ENCODE measurements around the gene PGF. TPM values are rescaled to one million over a fixed set of nuclear protein-coding genes. Genes with fewer than 3 reads are reported as not detected.
"Not testable (repeated sequence)": the region's sequence is repeated elsewhere in the genome, so short reads cannot be mapped to it uniquely, and the experiment has no call there.

The PGF gene
- total RNA-seq, 2 experiments from 2014 or later: 0.10 TPM; not detected in 1

DNA sequence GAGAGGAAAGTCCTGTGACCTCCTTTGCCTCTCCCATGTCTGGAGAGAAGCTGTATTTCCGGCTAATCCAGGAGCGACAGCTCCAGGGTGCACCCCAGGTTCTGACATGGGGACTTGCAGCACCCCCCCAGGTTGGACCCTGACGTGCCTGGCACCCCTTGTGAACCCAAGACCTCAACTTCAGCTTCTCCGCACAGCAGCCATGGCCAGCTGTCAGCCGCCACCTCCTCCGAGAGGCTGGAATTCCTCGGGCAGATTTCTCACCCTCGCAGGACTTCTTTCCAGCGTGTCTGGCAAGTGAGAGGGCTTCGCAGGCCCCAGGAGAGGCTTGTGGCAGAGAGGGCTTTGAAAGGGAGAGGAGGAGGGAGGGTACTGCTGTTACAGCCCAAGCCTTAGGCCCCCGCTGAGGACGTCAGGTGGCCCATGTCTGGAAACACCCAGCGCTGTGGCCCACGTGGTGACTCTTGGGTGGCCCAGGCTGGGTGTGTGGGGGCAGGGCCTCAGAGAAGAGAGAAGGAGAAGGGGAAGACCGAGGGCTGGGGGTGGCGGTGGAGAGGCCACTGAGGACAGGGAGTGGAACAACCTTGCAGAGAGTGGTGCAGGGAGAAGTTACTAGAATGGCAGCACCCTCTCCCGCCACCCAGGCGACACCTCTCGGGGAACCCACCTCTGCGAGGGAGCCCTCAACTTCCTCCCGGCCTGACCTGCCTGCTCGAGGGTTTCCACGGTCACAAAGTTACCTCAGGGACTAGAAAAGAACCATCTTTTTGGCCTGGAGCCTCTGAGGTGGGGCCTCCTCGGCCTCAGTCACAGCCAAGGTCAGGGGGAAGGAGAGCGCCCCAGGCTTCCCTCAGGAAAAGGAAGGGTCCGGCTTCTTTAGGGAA lies 20.7 kb downstream of the PGF start:
- POLR2A ChIA-PET: interaction anchor here (0.6 kb wide), 1 partner anchor 12 kb away, joined by 3 read pairs; the partner anchor contains the start of gene RPS6KL1
- Mint-ChIP-seq H3K4me3 (no peak overlapping the region), H3K9me3 (peaks cover 8% of the 10 kb centered on the region), H3K27ac (no peak overlapping the region), H3K36me3 (no peaks in the 10 kb centered on the region), H3K4me1 (ENCODE audit: low read depth) (peaks cover 21% of the 10 kb centered on the region), H3K27me3 (peaks cover 3% of the 10 kb centered on the region)
- intact Hi-C loops (cut with micrococcal nuclease): no loop called here
- no peak for DNase-seq
- CTCF ChIA-PET: interaction anchor here (0.6 to 5.1 kb wide), 7 partner anchors 11 to 154 kb away, joined by 3 to 30 read pairs (median 3); no protein-coding TSS in a partner anchor

DNA sequence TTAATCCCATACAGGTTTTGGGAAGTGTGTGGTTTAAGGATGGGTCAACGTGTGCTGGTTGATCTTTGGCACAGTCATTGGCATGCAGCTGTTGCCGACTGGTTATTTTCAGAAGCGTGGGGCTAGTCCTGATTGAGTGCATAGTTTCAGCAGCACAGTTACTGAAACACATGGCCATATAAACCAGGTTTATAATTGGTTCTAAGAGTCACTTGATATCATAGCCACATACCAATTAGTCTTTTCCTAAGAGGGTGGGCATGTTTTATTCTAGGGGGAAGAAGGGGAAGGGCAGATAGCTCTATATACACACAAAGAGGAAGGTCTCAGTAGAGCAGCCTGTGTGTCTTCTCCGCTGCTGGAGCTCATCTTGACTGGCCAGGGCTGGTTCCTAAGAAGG lies 21.4 kb downstream of the PGF start:
- Mint-ChIP-seq H3K4me1 (ENCODE audit: low read depth) (peaks cover 21% of the 10 kb centered on the region), H3K27me3 (peaks cover 3% of the 10 kb centered on the region), H3K36me3 (no peaks in the 10 kb centered on the region), H3K4me3 (no peak overlapping the region), H3K9me3 (peaks cover 8% of the 10 kb centered on the region), H3K27ac (no peak overlapping the region)
- POLR2A ChIA-PET: no interaction called here
- intact Hi-C loops (cut with micrococcal nuclease): no loop called here
- CTCF ChIA-PET: interaction anchor here (0.5 to 5.1 kb wide), 6 partner anchors 12 to 375 kb away, joined by 3 to 30 read pairs (median 3); no protein-coding TSS in a partner anchor
- DNase-seq: no peak

- H3K27ac Mint-ChIP-seq; DNase-seq; intact Hi-C loops (cut with micrococcal nuclease); H3K9me3 Mint-ChIP-seq; H3K4me3 Mint-ChIP-seq; H3K36me3 Mint-ChIP-seq; H3K27me3 Mint-ChIP-seq; POLR2A ChIA-PET: not testable (repeated sequence)
- peaks cover 18% of the 10 kb centered on the region for H3K4me1 Mint-ChIP-seq (ENCODE audit: low read depth)
- CTCF ChIA-PET: interaction anchor here (1.0 kb wide), 1 partner anchor 155 kb away, joined by 5 read pairs; no protein-coding TSS in a partner anchor
These were observed 22.5 kb downstream of the PGF start for GRCh38 chr14:74932936-74933335.

- Mint-ChIP-seq H3K36me3 (no peaks in the 10 kb centered on the region), H3K27ac (no peak overlapping the region), H3K4me3 (peak overlapping the region; percentile 4), H3K27me3 (peaks cover 3% of the 10 kb centered on the region), H3K4me1 (ENCODE audit: low read depth) (peaks cover 14% of the 10 kb centered on the region), H3K9me3 (no peaks in the 10 kb centered on the region)
- no peak for DNase-seq
- intact Hi-C loops (cut with micrococcal nuclease): no loop called here
- ChIA-PET POLR2A (no interaction called here), CTCF (interaction anchor here (0.8 to 3.5 kb wide), 3 partner anchors 14 to 156 kb away, joined by 3 to 21 read pairs (median 5); no protein-coding TSS in a partner anchor)
These were observed 22.9 kb downstream of the PGF start for GRCh38 chr14:74932401-74932901.

GRCh38 chr14:74931744-74932143 lies 23.7 kb downstream of the PGF start:
- H3K27ac Mint-ChIP-seq; H3K9me3 Mint-ChIP-seq; H3K27me3 Mint-ChIP-seq; DNase-seq; POLR2A ChIA-PET; intact Hi-C loops (cut with micrococcal nuclease); H3K36me3 Mint-ChIP-seq; H3K4me1 Mint-ChIP-seq (ENCODE audit: low read depth); H3K4me3 Mint-ChIP-seq: not testable (repeated sequence)
- CTCF ChIA-PET: interaction anchor here (0.8 to 3.5 kb wide), 5 partner anchors 9 to 156 kb away, joined by 3 to 21 read pairs (median 4); partner anchors contain the start of gene RPS6KL1

GRCh38 chr14:74929242-74929641 lies 26.2 kb downstream of the PGF start:
- POLR2A ChIA-PET: no interaction called here
- intact Hi-C loops (cut with micrococcal nuclease): no loop called here
- Mint-ChIP-seq H3K27ac (no peak overlapping the region), H3K36me3 (no peaks in the 10 kb centered on the region), H3K27me3 (peaks cover 7% of the 10 kb centered on the region), H3K4me3 (no peak overlapping the region), H3K9me3 (no peaks in the 10 kb centered on the region), H3K4me1 (ENCODE audit: low read depth) (peaks cover 7% of the 10 kb centered on the region)
- CTCF ChIA-PET: interaction anchor here (1.1 to 3.5 kb wide), 2 partner anchors 17 to 68 kb away, joined by 3 to 21 read pairs; no protein-coding TSS in a partner anchor
- DNase-seq: no peak

- Mint-ChIP-seq H3K9me3 (no peaks in the 10 kb centered on the region), H3K36me3 (no peaks in the 10 kb centered on the region), H3K27me3 (peaks cover 7% of the 10 kb centered on the region), H3K27ac (no peak overlapping the region), H3K4me3 (no peak overlapping the region), H3K4me1 (ENCODE audit: low read depth) (peaks cover 7% of the 10 kb centered on the region)
- ChIA-PET POLR2A (no interaction called here), CTCF (interaction anchor here (1.0 kb wide), 1 partner anchor 161 kb away, joined by 3 read pairs; no protein-coding TSS in a partner anchor)
- no peak for DNase-seq
- intact Hi-C loops (cut with micrococcal nuclease): no loop called here
These were observed 28.2 kb downstream of the PGF start for GRCh38 chr14:74927225-74927624.

DNA sequence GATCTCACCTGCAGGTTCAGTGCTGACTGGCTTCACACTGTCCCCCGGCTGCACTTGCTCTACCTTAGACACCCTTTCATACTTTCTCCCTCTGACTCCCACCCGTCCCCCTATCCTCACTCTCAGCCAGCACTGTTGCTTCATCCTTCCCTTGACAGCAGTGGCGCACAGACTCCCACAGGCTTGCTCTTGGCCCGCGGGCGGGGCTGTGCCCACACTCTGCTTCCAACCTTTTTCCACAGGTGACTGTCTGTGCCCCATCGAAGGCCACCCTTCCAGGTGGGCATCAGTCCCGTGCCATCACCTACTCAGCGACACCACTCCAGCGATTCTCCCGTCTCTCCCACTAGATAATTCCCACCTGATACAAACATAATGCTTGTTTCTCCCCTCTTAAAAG lies 31.3 kb downstream of the PGF start:
- CTCF ChIA-PET: interaction anchor here (1.4 to 3.4 kb wide), 5 partner anchors 18 to 164 kb away, joined by 5 to 18 read pairs (median 15); no protein-coding TSS in a partner anchor
- Mint-ChIP-seq H3K27ac (no peak overlapping the region), H3K4me3 (no peak overlapping the region), H3K9me3 (no peaks in the 10 kb centered on the region), H3K4me1 (ENCODE audit: low read depth) (peaks cover 8% of the 10 kb centered on the region), H3K36me3 (no peaks in the 10 kb centered on the region), H3K27me3 (peaks cover 7% of the 10 kb centered on the region)
- intact Hi-C loops (cut with micrococcal nuclease): no loop called here
- POLR2A ChIA-PET: interaction anchor here (0.6 to 1.3 kb wide), 3 partner anchors 16 to 139 kb away, joined by 3 to 5 read pairs (median 3); partner anchors contain the start of gene ACYP1
- DNase-seq: no peak

DNA sequence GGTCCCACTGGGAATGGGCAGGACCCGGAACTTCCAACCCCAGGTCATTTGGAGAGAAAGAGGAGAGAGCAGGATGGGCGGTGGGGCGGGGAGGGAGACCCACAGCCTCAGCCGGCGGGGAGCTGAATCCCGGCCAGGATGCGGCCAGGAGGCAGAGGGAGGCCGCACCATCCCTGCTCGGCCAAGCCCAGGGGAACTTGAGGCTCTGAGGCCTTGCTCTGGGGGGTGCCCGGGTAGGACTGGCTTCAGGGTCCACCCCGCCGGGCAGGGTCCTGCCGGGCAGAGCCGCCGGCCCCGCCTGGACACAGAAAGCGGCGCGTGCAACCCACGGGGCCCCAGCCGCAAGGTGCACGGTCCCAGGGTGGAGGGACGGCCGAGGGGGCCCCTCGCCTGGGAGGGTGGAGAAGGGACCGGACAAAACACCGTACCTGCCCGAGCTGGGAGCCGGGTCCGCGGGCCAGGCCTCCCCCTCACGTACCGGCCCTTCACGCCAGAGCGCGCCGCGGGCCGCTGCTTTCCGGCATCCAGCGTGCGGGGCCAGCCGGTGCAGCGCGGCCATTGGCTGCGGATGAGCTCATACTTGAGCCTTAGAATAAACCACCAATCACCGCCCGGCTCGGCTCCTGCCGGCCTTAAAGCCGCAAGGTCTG lies 32.5 kb downstream of the PGF start, which contains the start of gene RPS6KL1:
Gene RPS6KL1 (minus strand): TSS at position 509 of the 650 bp plus-strand sequence. CDS start 1,719 bp downstream, outside the sequence.
- ChIA-PET CTCF (interaction anchor here (0.6 to 3.4 kb wide), 9 partner anchors 8 to 216 kb away, joined by 3 to 18 read pairs (median 5); no protein-coding TSS in a partner anchor), POLR2A (interaction anchor here (0.5 to 1.3 kb wide), 3 partner anchors 12 to 141 kb away, joined by 3 to 5 read pairs (median 3); partner anchors contain the start of gene ACYP1)
- H3K27ac Mint-ChIP-seq: no peak within 1 kb of the TSS
- no peaks in the 10 kb centered on the region for H3K36me3 Mint-ChIP-seq
- no peaks in the 10 kb centered on the region for H3K9me3 Mint-ChIP-seq
- peak; percentile 82 for DNase-seq
- peaks cover 8% of the 10 kb centered on the region for H3K4me1 Mint-ChIP-seq (ENCODE audit: low read depth)
- peak within 1 kb of the TSS; percentile 57 for H3K4me3 Mint-ChIP-seq
- intact Hi-C loops (cut with micrococcal nuclease): no loop called here
- H3K27me3 Mint-ChIP-seq: peaks cover 7% of the 10 kb centered on the region

GRCh38 chr14:74921987-74922751 lies 33.2 kb downstream of the PGF start:
- peaks cover 7% of the 10 kb centered on the region for H3K27me3 Mint-ChIP-seq
- H3K9me3 Mint-ChIP-seq: no peaks in the 10 kb centered on the region
- no peaks in the 10 kb centered on the region for H3K36me3 Mint-ChIP-seq
- peaks cover 8% of the 10 kb centered on the region for H3K4me1 Mint-ChIP-seq (ENCODE audit: low read depth)
- H3K27ac Mint-ChIP-seq: no peak overlapping the region
- peak overlapping the region; percentile 57 for H3K4me3 Mint-ChIP-seq
- intact Hi-C loops (cut with micrococcal nuclease): no loop called here
- CTCF ChIA-PET: interaction anchor here (1.0 to 3.4 kb wide), 8 partner anchors 9 to 216 kb away, joined by 3 to 18 read pairs (median 13); no protein-coding TSS in a partner anchor
- POLR2A ChIA-PET: no interaction called here
- no peak for DNase-seq

GRCh38 chr14:74921053-74921620 lies 34.3 kb downstream of the PGF start:
- Mint-ChIP-seq H3K9me3 (no peaks in the 10 kb centered on the region), H3K4me1 (ENCODE audit: low read depth) (peaks cover 8% of the 10 kb centered on the region), H3K27me3 (peaks cover 5% of the 10 kb centered on the region), H3K36me3 (no peaks in the 10 kb centered on the region), H3K27ac (no peak overlapping the region), H3K4me3 (no peak overlapping the region)
- ChIA-PET POLR2A (no interaction called here), CTCF (interaction anchor here (1.0 to 3.4 kb wide), 4 partner anchors 15 to 167 kb away, joined by 3 to 16 read pairs (median 10); no protein-coding TSS in a partner anchor)
- intact Hi-C loops (cut with micrococcal nuclease): no loop called here
- DNase-seq: no peak

Data from activated CD4-positive, alpha-beta memory T cell treated with anti-CD3 and anti-CD28 coated beads for 36 hours (primary cell).